OCI-LY7 (cell line): Measurements from ENCODE around the gene BLM. TPM values are rescaled to one million over a fixed set of nuclear protein-coding genes. Genes with fewer than 3 reads are reported as not detected.

Source experiments
- BruUV-seq: library from RNA; stranded (reverse); fragments of 400-500 nt; replicated peaks from 2 replicates; lab custom pipeline; 2021; lab: Mats Ljungman, UMichigan
- CTCF ChIA-PET: fragments of 300-600 bp; sonication (Branson Sonifier 250); formaldehyde crosslinking; loops from one replicate; lab custom pipeline; 2022; ENCODE audit warnings: antibody characterized with exemption; ENCODE audit not compliant: unreplicated experiment; lab: Charles Lee
- POLR2A ChIA-PET: fragments of 300-600 bp; sonication (Branson Sonifier 250); formaldehyde crosslinking; loops from one replicate; lab custom pipeline; 2022; ENCODE audit warnings: antibody characterized with exemption; lab: Charles Lee
- DNase-seq: peaks from one replicate; pipeline ENCODE4 v3.0.0-alpha.2; 2015; ENCODE audit warnings: low spot score
- H2AFZ ChIP-seq: fragments of 200-600 bp; sonication (generic), shearing (Covaris generic); 2 replicates; pipeline ENCODE4 v1.6.1; 2014; ENCODE audit warnings: mild to moderate bottlenecking, antibody characterized with exemption, low read length, moderate library complexity
- H3K27ac ChIP-seq: fragments of 200-600 bp; sonication (generic); 2 replicates; pipeline ENCODE4 v1.5.1; 2014; ENCODE audit warnings: mixed run types, low read depth, mild to moderate bottlenecking, moderate library complexity, low read length, inconsistent platforms; ENCODE audit not compliant: poor library complexity, severe bottlenecking
- H3K36me3 ChIP-seq: fragments of 200-600 bp; sonication (generic); 2 replicates; pipeline ENCODE4 v1.6.1; 2014; ENCODE audit warnings: mild to moderate bottlenecking, antibody characterized with exemption, low read length, moderate library complexity, mixed read lengths; ENCODE audit not compliant: insufficient read depth
- H3K4me1 ChIP-seq: fragments of 200-600 bp; sonication (generic); 2 replicates; pipeline ENCODE4 v1.5.1; 2014; ENCODE audit warnings: mild to moderate bottlenecking, low read length; ENCODE audit not compliant: insufficient read depth, poor library complexity, severe bottlenecking
- H3K4me2 ChIP-seq: fragments of 200-600 bp; sonication (generic); 2 replicates; pipeline ENCODE4 v1.6.1; 2014; ENCODE audit warnings: mild to moderate bottlenecking, low read length
- H3K4me3 ChIP-seq: fragments of 200-600 bp; sonication (generic); 2 replicates; pipeline ENCODE4 v1.5.1; 2014; ENCODE audit warnings: mild to moderate bottlenecking, low read depth, low read length; ENCODE audit not compliant: poor library complexity, severe bottlenecking
- H3K79me2 ChIP-seq: fragments of 200-600 bp; sonication (generic); 2 replicates; pipeline ENCODE4 v1.6.1; 2016; ENCODE audit warnings: low read depth, mild to moderate bottlenecking, low read length, moderate library complexity, mixed read lengths; ENCODE audit not compliant: insufficient read depth
- H3K9me2 ChIP-seq: fragments of 200-600 bp; sonication (generic); 2 replicates; pipeline ENCODE4 v1.6.1; 2016; ENCODE audit warnings: mild to moderate bottlenecking, low read length, mixed read lengths; ENCODE audit not compliant: insufficient read depth
- H3K9me3 ChIP-seq: fragments of 200-600 bp; sonication (generic); 2 replicates; pipeline ENCODE4 v1.6.1; 2014; ENCODE audit warnings: mild to moderate bottlenecking, mixed run types, low read length, mixed read lengths
- H4K20me1 ChIP-seq: fragments of 200-600 bp; sonication (generic); 2 replicates; pipeline ENCODE4 v1.6.1; 2014; ENCODE audit warnings: mild to moderate bottlenecking, antibody characterized with exemption, low read length, moderate library complexity, mixed read lengths; ENCODE audit not compliant: insufficient read depth
- CTCF ChIP-seq: fragments of 200-600 bp; sonication (generic); conservative IDR thresholded peaks from 2 replicates; pipeline ENCODE4 v1.5.1; 2014; ENCODE audit warnings: mild to moderate bottlenecking, antibody characterized with exemption, low read length, moderate library complexity, mixed read lengths
- EZH2phosphoT487 ChIP-seq: fragments of 200-600 bp; sonication (generic); IDR thresholded peaks from 2 replicates; pipeline ENCODE4 v1.6.1; 2018; ENCODE audit warnings: low read depth, borderline replicate concordance, mild to moderate bottlenecking, mixed run types, antibody characterized with exemption, low read length, moderate library complexity, mixed read lengths
- intact Hi-C: fragments of 100-400 bp; cut with micrococcal nuclease; formaldehyde crosslinking; loops from one replicate; pipeline ENCODE4 v1.10.0; 2022; ENCODE audit not compliant: unreplicated experiment
- total RNA-seq, 2 experiments: library from RNA; depleted of rRNA in 1 of 2; stranded (reverse); fragments of >200 nt in 1 of 2; shearing (Covaris generic) in 1 of 2; gene quantifications; 2 replicates each; pipeline ENCODE4 v1.2.3, GENCODE V29; 2014 to 2022

The BLM gene
- total RNA-seq, 2 experiments from 2014 or later, result 47.1 to 51.8 TPM

- Histone ChIP-seq H3K4me2 (no peak overlapping the region), H3K27ac (no peak overlapping the region), H3K4me3 (no peak overlapping the region), H3K9me2 (no peaks in the 10 kb centered on the region), H3K79me2 (no peaks in the 10 kb centered on the region), H3K4me1 (peaks cover 14% of the 10 kb centered on the region), H3K36me3 (no peaks in the 10 kb centered on the region), H2AFZ (no peak overlapping the region), H4K20me1 (no peaks in the 10 kb centered on the region), H3K9me3 (no peaks in the 10 kb centered on the region)
- DNase-seq, result no peak
- no peak for TF ChIP-seq EZH2phosphoT487
- TF ChIP-seq CTCF, result no peak
- intact Hi-C loops, result no loop called here
- CTCF ChIA-PET, result no interaction called here
- POLR2A ChIA-PET, result interaction anchor here (0.7 kb wide), 1 partner anchor 8 kb away, joined by 3 read pairs; no protein-coding TSS in a partner anchor
- no TSS peak for BruUV-seq
These were observed 144.0 kb downstream of the BLM start for GRCh38 chr15:90860942-90861675.

- intact Hi-C loops, result no loop called here
- Histone ChIP-seq H3K9me3 (no peaks in the 10 kb centered on the region), H3K4me2 (no peak overlapping the region), H3K27ac (no peak overlapping the region), H3K79me2 (no peaks in the 10 kb centered on the region), H3K9me2 (no peaks in the 10 kb centered on the region), H3K4me1 (peaks cover under 1% of the 10 kb centered on the region), H2AFZ (no peak overlapping the region), H3K4me3 (no peak overlapping the region), H4K20me1 (no peaks in the 10 kb centered on the region), H3K36me3 (no peaks in the 10 kb centered on the region)
- no peak for DNase-seq
- ChIA-PET POLR2A (interaction anchor here (1.0 to 1.3 kb wide), 2 partner anchors 55 to 271 kb away, joined by 4 read pairs; no protein-coding TSS in a partner anchor), CTCF (no interaction called here)
- TF ChIP-seq CTCF, result no peak
- TF ChIP-seq EZH2phosphoT487, result no peak
- BruUV-seq, result no TSS peak
These were observed 145.3 kb downstream of the BLM start for GRCh38 chr15:90862487-90862886.
